Measurements from ENCODE around the gene NAT10.
"Not testable (repeated sequence)": the region's sequence is repeated elsewhere in the genome, so short reads cannot be mapped to it uniquely, and the experiment has no call there.

NAT10 gene

DNA sequence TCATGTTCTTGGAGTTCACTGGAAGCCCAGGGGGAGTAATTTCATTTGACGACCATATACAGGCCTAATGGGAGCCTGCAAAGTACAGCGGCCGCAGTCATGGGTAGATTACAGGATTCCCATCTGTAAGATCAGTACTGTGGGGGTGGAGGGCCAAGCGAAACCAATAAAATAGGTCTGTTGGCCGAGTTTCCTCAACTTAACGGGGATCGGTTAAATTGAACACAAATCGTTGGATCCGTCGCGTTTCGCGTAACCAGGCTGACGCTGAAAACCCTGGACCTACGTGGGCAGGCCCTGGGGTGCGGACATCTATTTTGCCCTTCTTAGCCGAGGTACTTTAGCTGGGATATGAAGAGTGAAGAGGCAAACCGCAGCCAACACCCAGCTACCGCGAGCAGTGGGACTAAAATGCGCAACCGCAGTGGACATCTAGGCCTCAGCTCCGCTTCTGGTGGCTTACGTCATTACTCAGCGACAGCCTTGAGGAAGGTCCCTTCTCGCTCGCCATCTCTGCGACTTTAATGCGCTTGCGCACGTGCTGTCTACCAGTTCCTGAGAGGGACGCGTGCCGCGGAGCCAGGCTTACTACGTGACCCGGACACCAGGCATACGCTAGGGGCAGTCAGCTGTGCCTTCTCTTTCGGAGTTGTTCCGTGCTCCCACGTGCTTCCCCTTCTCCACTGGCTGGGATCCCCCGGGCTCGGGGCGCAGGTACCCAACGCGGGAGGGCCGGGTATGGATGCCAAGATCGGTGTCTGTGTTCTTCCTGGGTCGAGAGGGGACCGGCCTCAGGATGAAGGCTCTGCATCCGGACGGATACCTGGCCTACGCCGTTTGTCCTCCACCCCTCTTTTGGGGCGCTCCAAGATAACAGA lies at the start of gene NAT10:
NAT10 (plus strand) TSS at position 551 of the 878 bp plus-strand sequence. CDS start 2,597 bp downstream, outside the sequence.
- DNase-seq (ENCODE audit: low read depth in 3 of 3): peak; percentile 93 to 96 (median 95)

DNA sequence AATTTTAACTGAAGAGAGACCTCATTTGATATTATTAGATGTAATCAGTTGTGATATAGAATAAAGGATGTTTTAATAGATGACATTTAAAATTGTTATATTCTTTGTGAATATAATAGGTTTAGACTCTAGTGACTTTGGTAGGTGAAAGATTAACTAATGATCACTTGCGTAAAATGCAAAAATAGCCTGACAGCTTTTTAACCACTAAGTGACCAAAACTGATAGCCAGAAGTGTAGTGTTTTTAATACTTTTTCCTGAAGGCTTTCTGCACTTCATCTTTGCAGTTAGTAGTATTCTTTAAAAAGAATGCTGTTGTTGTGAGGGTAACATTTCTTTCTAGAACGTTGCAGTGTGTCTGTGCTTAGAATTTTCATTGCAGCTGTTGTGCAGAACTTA lies 48.8 kb upstream of the NAT10 start:
- DNase-seq (ENCODE audit: low read depth in 3 of 3): no peak

DNA sequence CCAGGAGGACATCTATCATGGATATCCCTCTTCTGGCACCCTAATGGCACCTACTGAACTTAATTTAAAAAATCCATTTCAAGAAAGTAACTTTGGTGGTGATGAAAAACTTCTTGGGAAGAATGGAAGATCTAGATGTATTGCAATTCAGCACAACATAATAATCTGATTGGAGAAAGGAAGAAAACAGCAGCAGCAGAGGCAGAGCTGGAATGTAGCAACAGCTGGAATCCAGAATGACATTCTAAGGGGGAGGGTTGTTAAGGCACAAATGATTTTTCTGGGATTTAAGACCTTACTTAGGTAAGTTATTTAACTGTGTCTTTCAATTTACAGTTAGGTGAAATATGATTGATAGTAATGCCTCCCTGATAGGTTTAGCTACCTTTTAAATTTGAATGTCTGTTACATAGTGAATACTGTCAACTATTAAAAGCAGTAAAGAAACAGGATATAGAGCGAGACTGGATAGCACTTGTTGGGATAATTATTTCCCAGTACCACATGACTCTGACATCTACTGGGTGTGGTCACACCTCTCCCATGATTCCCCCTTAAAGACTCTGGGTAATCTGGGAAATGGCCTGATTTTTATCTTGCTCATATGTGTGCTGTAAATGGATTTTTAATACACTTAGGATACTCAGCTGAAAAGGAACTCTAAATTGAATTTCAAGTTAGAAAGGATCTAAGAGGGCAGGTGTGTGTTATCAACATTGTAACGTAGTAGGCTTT lies 42.2 kb upstream of the NAT10 start:
- no peak for DNase-seq (ENCODE audit: low read depth in 3 of 3)

DNA sequence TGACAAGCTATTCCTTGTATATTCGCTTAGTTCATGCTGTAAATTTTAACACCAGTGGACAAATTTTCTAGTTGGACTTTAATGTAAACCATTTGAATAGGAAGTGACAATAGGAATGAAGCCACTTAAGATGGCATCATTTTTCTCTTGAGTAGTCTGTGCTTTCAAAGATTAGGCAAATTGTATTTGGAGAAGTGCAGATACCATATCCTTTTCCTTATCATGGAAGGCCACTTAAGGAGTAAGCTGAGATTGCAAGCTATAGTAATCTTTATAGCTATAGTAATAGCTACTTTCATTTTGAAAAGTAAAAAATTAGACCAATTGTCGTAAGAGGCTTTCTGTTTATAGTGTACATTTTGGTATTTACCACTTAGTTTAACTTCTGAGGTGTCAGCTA lies 41.1 kb upstream of the NAT10 start:
- DNase-seq (ENCODE audit: low read depth in 3 of 3): no peak

DNA sequence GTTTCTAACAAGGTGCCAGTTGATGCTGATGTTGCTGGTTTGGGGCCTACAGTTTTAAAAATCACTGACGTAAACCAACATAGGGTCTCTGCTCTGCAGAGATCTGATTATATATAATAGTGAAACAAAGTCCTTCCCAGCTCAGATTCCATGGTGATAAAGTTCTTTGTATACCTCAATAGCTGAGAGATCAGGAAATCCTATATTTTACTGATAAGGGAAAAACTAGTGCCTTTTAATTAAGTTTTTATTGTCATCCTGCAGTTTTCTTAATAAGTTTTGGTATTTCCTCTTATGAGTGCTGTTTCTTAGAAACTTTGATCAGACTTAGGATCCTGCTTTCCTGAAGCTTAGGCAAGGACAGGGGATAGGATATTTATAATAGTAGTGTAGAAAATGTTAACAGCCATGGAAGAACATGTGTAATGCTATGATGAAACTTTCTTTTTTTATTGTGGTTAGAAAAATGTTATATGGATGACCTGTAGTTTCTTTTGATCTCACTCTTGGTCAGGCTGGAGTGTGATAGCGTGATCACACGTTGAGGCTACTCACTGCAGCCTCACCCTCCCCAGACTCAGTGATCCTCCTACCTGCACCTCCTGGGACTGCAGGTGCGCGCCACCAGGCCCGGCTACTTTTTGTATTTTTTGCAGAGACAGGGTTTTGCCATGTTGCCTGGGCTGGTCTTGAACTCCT lies 39.8 kb upstream of the NAT10 start:
- peak in 1 of 3 donors; percentile 12 for DNase-seq (ENCODE audit: low read depth in 3 of 3)

DNA sequence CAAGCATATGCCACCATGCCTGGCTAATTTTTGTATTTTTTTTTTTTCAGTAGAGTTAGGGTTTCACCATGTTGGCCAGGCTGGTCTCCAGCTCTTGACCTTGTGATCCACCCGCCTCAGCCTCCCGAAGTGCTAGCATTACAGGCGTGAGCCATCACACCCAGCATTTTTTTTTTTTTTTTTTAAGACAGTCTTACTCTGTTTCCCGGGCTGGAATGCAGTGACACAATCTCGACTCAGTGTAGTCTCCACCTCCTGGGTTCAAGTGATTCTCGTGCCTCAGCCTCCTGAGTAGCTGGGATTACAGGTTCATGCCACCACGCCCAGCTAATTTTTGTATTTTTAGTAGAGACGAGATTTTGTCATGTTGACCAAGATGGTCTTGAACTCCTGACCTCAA lies 38.7 kb upstream of the NAT10 start:
- DNase-seq (ENCODE audit: low read depth in 3 of 3): not testable (repeated sequence)

DNA sequence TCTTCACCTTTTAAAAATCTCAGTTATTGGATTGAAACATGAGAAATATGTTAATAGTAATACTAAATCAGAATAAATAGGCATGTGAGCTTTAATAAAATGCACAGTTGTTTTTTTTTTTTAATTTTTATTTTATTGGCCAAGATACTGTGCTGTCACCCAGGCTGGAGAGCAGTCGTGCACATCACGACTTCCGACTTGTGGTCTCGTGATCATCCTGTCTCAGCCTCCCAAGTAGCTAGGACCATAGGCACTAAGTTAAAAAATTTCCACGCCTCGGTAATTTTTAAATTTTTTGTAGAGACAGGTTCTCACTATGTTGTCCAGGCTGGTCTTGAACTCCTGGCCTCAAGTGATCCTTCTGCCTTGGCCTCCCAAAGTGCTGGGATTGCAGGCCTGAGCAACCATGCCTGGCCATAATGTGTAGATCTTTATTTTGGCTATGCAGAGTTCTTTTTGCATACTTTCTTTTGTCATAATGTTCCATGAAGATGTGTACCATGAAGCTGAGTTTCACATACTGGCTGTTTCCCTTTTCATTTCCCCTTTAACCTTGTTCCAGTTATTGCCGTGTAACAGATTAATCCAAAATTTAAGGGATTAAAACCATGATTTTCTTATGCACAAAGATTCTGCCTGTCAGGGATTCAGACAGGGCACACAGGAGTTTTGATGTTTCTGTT lies 37.9 kb upstream of the NAT10 start:
- DNase-seq (ENCODE audit: low read depth in 3 of 3): no peak

DNA sequence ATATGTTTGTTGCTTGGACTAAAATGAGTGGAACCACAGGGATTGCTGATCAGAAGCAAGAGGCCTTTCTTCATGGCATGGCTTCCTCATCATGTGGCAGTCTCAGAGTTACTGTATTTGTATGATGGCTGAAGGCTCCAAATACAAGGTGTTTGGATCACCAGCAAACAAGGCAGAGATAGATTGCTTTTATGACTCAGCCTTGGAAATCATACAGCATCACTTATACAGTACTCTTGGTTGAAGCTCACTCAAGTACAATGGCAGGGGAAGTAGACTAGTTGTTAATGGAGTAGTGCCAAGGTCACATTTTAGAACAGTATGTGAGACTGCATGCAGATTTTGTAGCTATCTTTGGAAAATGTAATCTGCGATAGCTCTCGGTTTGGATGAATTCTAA lies 37.3 kb upstream of the NAT10 start:
- no peak for DNase-seq (ENCODE audit: low read depth in 3 of 3)

DNA sequence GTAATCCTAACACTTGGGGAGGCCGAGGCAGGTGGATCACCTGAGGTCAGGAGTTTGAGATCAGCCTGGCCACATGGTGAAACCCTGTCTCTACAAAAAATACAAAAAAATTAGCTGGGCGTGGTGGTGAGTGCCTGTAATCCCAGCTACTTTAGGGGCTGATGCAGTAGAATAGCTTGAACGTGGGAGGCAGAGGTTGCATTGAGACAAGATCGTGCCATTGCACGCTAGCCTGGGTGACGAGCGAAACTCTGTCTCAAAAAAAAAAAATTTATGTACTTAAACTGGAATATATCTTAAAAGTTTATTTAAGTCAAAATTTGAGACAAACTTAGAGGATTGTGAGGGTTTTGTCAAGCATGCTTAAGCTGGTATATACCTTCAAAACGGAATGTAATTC lies 34.1 kb upstream of the NAT10 start:
- not testable (repeated sequence) for DNase-seq (ENCODE audit: low read depth in 3 of 3)

DNA sequence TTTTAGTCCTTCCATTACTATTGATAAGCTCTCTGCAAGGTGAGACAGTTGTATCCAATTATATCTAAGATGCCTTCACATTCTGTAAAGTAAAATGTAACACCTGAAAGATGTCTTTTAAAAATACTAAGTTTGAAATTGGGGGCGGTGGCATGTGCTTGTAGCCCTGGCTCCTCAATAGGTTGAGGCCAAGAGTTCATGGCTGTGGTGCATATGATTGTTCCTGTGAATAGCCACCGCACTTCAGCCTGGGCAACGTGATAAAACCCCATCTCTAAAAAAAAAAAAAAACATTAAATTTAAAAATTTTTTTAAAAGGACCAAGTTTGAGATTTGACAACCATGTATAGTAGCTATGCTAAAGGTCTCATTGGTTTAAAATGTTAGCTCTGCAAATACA lies 33.4 kb upstream of the NAT10 start:
- no peak for DNase-seq (ENCODE audit: low read depth in 3 of 3)

DNA sequence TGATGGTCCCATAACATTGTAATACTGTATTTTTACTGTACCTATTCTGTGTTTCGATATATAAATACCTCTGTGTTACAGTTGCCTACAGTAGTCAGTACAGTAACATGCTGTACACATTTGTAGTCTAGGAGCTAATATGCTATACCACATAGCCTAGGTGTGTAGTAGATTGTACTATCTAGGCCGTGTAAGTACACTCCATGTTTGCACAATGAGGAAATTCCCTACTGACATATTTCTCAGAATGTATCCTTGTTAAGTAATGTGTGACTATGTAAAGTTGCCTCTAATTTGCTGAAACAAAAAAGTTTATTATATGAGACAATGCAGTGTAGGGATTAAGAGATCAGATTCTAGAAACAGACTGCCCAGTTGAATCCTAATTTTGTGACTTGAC lies 32.6 kb upstream of the NAT10 start:
- DNase-seq (ENCODE audit: low read depth in 3 of 3): no peak

DNA sequence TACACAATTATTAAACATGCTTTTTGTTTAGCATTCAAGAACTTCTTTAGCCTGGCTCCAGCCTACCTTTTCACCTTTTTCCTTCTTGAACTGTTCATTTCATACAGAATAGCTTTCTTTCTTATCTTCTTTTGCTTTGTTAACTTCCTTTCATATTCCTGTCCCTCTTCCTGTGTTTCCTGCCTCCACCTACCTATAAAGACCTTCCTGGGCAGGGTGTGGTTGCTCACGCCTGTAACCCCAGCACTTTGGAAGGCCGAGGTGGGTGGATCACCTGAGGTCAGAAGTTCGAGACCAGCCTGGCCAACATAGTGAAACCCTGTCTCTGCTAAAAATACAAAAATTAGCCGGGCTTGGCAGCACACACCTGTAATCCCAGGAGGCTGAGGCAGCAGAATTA lies 31.0 kb upstream of the NAT10 start:
- no peak for DNase-seq (ENCODE audit: low read depth in 3 of 3)

DNA sequence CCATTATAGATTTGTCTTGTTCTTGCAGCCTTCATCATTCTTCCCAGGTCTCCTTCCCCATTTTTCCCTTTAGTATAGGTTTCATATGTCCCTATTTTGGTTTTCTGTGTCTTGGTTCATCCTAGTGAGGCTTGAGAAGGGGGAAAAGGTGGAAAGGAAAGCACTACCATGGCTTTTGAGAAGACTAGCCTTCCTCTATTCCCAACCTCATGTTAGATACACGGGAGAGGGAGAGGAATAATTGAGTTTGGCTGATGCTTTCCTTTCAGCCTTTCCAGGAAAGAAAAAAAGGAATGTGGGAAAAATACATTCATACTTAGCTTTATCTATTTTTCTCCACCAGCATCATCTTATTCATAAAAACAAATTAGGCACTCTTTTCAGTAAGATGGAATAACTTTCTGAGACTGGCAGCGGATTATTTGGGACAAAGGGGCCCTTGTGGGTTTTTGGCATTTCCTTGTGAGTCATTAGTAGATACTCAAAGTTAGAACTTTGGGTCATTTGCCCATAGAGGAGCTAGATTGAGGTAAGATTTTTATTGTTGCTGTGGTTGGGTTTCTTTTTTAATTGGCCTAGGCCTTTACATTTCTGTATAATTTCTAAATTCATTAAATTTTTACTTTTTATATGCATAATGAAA lies 30.1 kb upstream of the NAT10 start:
- DNase-seq (ENCODE audit: low read depth in 3 of 3): no peak

DNA sequence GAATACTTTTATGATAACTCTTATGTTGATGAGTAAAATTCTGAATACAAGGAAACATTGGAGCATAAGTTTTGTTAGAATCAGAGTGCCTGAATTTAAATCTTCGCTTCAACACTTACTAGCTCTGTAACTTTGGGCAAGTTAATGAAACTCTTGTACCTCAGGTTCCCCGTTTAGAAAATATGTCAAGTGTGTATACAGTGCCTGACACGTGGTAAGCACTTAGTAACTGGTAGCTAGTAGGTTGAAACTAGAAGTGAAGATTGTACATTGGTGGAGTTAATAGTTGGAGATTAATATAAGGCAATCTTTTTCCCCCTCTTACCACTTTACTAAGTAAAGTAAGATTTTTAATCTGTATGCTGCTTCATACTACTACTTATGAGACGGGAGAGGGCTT lies 24.8 kb upstream of the NAT10 start:
- no peak for DNase-seq (ENCODE audit: low read depth in 3 of 3)

DNA sequence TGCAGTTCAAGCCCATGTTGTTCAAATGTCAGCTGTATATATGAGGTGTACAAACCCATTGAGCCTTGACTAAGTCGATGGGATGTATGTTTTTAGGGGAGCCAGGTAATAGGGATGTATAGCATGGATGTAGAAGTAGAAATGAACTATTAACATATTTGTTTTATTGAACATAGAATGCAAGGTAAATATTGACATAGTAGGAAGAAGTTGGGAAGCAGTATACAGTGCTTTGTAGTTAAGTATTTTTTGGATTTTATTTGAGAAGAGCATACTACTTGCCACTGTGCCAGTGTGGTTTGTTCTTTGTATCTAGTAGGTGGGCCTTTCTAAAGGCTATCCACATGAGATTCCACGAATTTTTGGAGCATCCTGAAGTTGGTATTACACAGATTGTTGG lies 20.8 kb upstream of the NAT10 start:
- no peak for DNase-seq (ENCODE audit: low read depth in 3 of 3)

DNA sequence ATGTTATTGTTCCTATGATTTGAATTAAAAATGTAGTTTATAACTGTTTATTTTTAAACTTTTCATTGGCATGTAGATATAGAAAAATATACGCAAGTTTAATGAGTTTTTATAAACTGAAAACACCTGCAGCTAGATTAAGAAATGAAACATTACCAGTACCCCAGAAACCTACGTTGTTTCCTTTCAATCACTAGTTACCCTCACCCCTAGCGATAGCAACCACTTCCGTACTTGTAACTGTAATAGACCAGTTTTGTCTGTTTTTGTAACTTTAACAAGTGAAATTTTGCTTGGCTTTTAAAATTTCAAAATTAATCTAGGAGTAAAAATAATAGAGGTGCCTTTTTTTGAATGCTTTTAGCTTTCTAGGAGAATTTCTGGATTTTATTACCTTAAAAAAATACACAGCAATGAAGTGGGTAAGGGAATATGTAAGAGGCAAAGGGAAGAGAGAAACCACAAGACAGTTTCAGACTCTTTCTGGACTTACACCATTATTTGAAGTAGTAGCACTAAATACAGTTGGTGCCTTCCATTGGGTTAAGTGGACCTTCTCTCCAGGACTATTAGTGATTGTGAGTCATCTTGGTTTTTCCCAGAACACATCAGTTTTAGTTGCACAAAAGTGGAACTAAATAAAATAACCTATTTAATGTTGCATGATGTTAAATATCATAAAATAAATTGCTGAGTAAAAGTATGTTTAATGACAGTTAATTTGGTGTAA lies 18.7 kb upstream of the NAT10 start:
- no peak for DNase-seq (ENCODE audit: low read depth in 3 of 3)

DNA sequence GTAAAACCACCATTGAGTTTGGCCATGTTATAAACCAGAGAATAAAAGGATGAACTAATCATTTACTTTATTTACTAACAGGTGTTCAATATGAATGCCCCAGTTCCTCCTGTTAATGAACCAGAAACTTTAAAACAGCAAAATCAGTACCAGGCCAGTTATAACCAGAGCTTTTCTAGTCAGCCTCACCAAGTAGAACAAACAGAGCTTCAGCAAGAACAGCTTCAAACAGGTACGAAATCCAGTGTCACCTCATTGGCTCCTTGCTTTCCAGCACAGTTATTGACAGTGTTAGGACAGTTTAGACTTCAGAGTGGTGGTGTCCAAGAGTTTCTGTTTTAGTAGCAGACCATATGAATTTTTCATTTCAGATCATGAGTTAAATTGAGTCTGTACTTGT lies 13.6 kb upstream of the NAT10 start:
- no peak for DNase-seq (ENCODE audit: low read depth in 3 of 3)

DNA sequence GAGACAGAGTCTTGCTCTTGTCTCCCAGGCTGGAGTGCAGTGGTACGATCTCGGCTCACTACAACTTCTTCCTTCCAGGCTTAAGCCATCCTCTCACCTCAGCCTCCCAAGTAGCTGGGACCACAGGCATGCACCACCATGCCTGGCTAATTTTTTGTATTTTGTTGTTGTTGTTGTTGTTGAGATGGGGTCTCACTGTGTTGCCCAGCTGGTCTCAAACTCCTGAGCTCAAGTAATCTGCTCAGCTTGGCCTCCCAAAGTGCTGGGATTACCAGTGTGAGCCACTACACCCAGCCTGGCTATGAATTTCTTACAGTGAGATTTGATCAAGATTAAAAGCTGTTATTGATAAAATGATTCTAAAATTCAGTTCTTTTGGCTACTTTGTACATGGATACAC lies 10.5 kb upstream of the NAT10 start:
- not testable (repeated sequence) for DNase-seq (ENCODE audit: low read depth in 3 of 3)

DNA sequence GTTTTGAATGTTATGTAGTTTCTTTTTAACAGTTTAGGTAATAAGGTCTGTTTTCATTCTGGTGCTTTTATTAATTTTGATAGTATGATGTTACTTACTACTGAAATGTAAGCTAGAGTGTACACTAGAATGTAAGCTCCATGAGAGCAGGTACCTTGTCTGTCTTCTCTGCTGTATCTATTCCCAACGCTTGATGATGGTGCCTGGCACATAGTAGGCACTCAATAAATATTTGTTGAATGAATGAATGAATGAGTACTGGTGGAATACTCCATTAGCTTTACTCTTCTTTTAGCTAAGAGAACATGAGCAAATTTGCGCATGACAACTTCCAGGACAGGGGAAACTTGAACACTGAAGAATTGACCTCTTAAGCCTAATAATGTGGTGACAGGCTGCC lies 6.6 kb upstream of the NAT10 start:
- DNase-seq (ENCODE audit: low read depth in 3 of 3): no peak

DNA sequence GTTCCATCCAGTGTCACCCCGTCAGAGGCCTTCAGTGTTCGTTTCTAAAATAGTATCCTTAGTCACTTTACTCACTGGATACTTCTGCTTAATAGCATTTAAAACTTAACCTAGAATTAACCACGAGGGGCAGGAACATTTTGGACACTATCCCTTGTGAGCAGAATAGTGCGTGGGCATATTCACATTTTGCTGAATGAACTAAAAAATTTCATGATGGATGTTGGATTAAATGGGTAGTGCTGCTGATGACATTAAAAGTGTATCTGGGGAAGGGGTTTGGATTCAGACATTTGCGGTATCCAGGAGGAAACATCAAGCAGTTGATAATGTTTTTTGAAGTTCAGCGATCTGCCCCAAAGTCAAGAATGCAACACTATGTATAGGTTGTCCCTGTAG lies 750 bp upstream of the NAT10 start:
- no peak for DNase-seq (ENCODE audit: low read depth in 3 of 3)
